ENCODE results near the gene N4BP2L2. TPM values are rescaled to one million over a fixed set of nuclear protein-coding genes. Genes with fewer than 3 reads are reported as not detected.

The N4BP2L2 gene
- total RNA-seq, 1 donor from 2014 or later, result 200 TPM

- no peak for DNase-seq
Measured at GRCh38 chr13:32456591-32456990, 82.0 kb downstream of the N4BP2L2 start.

- no peak for DNase-seq
Measured at GRCh38 chr13:32455594-32455903, 83.0 kb downstream of the N4BP2L2 start.

- no peak for DNase-seq
Measured at GRCh38 chr13:32454886-32455593, 83.6 kb downstream of the N4BP2L2 start.

GRCh38 chr13:32453981-32454380 is 84.6 kb downstream of the N4BP2L2 start:
- no peak for DNase-seq

GRCh38 chr13:32448972-32449371 is 89.6 kb downstream of the N4BP2L2 start:
- no peak for DNase-seq

GRCh38 chr13:32447894-32448623 is 90.5 kb downstream of the N4BP2L2 start:
- no peak for DNase-seq

- no peak for DNase-seq
Measured at GRCh38 chr13:32446773-32447465, 91.7 kb downstream of the N4BP2L2 start.

- no peak for DNase-seq
Measured at GRCh38 chr13:32446220-32446619, 92.4 kb downstream of the N4BP2L2 start.

- DNase-seq, result no peak
Measured at GRCh38 chr13:32445461-32445860, 93.1 kb downstream of the N4BP2L2 start.

- no peak for DNase-seq
Measured at GRCh38 chr13:32443111-32443510, 95.5 kb downstream of the N4BP2L2 start.

- no peak for DNase-seq
Measured at GRCh38 chr13:32438871-32439270, 99.7 kb downstream of the N4BP2L2 start.

- DNase-seq, result no peak
Measured at GRCh38 chr13:32432856-32433255, 105.7 kb downstream of the N4BP2L2 start.

GRCh38 chr13:32431361-32431760 is 107.2 kb downstream of the N4BP2L2 start:
- DNase-seq, result no peak

- DNase-seq, result no peak
Measured at GRCh38 chr13:32430018-32430747, 108.4 kb downstream of the N4BP2L2 start.

- DNase-seq, result no peak
Measured at GRCh38 chr13:32429433-32429909, 109.1 kb downstream of the N4BP2L2 start.

GRCh38 chr13:32428581-32429432 is 109.8 kb downstream of the N4BP2L2 start:
- no peak for DNase-seq

- DNase-seq, result peak; percentile 75
Measured at GRCh38 chr13:32427852-32428580, 110.6 kb downstream of the N4BP2L2 start, which contains the start of gene N4BP2L1. TSS of gene N4BP2L1 (minus strand) at chr13:32428130. CDS start at chr13:32428082, 48 bp downstream.

- peak; percentile 41 for DNase-seq
Measured at GRCh38 chr13:32426990-32427851, 111.4 kb downstream of the N4BP2L2 start.

GRCh38 chr13:32426191-32426989 is 112.2 kb downstream of the N4BP2L2 start:
- DNase-seq, result no peak
